H1 (cell line): Measurements from ENCODE around the gene GALP. TPM values are rescaled to one million over a fixed set of nuclear protein-coding genes. Genes with fewer than 3 reads are reported as not detected.

Source experiments
- CTCF ChIA-PET: fragments of 300-600 bp; sonication (Branson Sonifier 250); formaldehyde crosslinking; loops from one replicate; lab custom pipeline; 2021; ENCODE audit not compliant: partially characterized antibody; lab: Charles Lee
- POLR2A ChIA-PET: fragments of 300-600 bp; sonication (Branson Sonifier 250); formaldehyde crosslinking; loops from one replicate; lab custom pipeline; 2021; ENCODE audit warnings: inconsistent platforms; ENCODE audit not compliant: partially characterized antibody; lab: Charles Lee
- DNase-seq, 2 experiments: peaks; one replicate each; pipeline versions ENCODE4 v3.0.0 to v3.0.0-alpha.2; 2010 to 2022; ENCODE audit warnings: low spot score in 2 of 2, low read depth in 1 of 2, mixed read lengths in 1 of 2
- FAIRE-seq: peaks from 2 replicates; lab custom pipeline; 2011; peaks lifted over from hg19 to GRCh38; lab: Jason Lieb, UNC
- H2AFZ ChIP-seq: 2 replicates; pipeline ENCODE4 v1.8.1; 2012; ENCODE audit warnings: low read length, inconsistent platforms
- H2AK5ac ChIP-seq: 2 replicates; pipeline ENCODE4 v1.6.1; 2013; ENCODE audit warnings: low read depth, low read length
- H2BK120ac ChIP-seq: replicated peaks from 2 replicates; pipeline ENCODE3; 2013; ENCODE audit warnings: low read depth, low read length, inconsistent platforms
- H2BK12ac ChIP-seq: 2 replicates; pipeline ENCODE4 v1.6.1; 2013; ENCODE audit warnings: low read depth, low read length
- H2BK15ac ChIP-seq: 2 replicates; pipeline ENCODE4 v1.6.1; 2013; ENCODE audit warnings: low read length
- H2BK20ac ChIP-seq: 2 replicates; pipeline ENCODE4 v1.6.1; 2013; ENCODE audit warnings: low read length
- H2BK5ac ChIP-seq: 2 replicates; pipeline ENCODE4 v1.6.1; 2013; ENCODE audit warnings: low read depth, low read length
- H3K14ac ChIP-seq: 2 replicates; pipeline ENCODE4 v1.6.1; 2013; ENCODE audit warnings: inconsistent platforms; ENCODE audit not compliant: insufficient read length
- H3K18ac ChIP-seq: 2 replicates; pipeline ENCODE4 v1.6.1; 2013; ENCODE audit warnings: low read length; ENCODE audit errors: extremely low read depth
- H3K23ac ChIP-seq: 2 replicates; pipeline ENCODE4 v1.6.1; 2013; ENCODE audit warnings: inconsistent platforms; ENCODE audit not compliant: insufficient read length
- H3K23me2 ChIP-seq: 2 replicates; pipeline ENCODE4 v1.6.1; 2013; ENCODE audit warnings: low read depth, low read length
- H3K27ac ChIP-seq: 2 replicates; pipeline ENCODE4 v1.6.1; 2011; ENCODE audit warnings: low read depth, low read length, inconsistent platforms
- H3K27me3 ChIP-seq, 4 experiments: replicated peaks in 1 of 4; 1 replicate in 1 of 4; 2 replicates in 3 of 4; pipeline versions ENCODE4 v1.6.1 to v1.8.1; 2011 to 2013; ENCODE audit warnings: low read length in 3 of 4, mild to moderate bottlenecking in 3 of 4, inconsistent platforms in 2 of 4, mixed read lengths in 2 of 4, moderate library complexity in 1 of 4; ENCODE audit not compliant: control insufficient read depth in 3 of 4, insufficient read depth in 3 of 4; ENCODE audit errors: extremely low read depth in 1 of 4
- H3K36me3 ChIP-seq, 4 experiments: 2 replicates each; pipeline versions ENCODE4 v1.6.1 to v1.8.1; 2011 to 2013; ENCODE audit warnings: mild to moderate bottlenecking in 4 of 4, low read length in 3 of 4, moderate library complexity in 2 of 4, control low read depth in 1 of 4, inconsistent platforms in 1 of 4; ENCODE audit not compliant: insufficient read depth in 4 of 4, control insufficient read depth in 2 of 4
- H3K4ac ChIP-seq: replicated peaks from 2 replicates; pipeline ENCODE3; 2013; ENCODE audit warnings: low read length, low read depth, mixed read lengths, inconsistent platforms; ENCODE audit not compliant: insufficient read length
- H3K4me1 ChIP-seq, 4 experiments: replicated peaks in 1 of 4; 1 replicate in 1 of 4; 2 replicates in 3 of 4; pipeline versions ENCODE4 v1.6.1 to v1.8.1; 2011 to 2013; ENCODE audit warnings: low read length in 3 of 4, inconsistent platforms in 2 of 4, mixed read lengths in 1 of 4; ENCODE audit not compliant: insufficient read depth in 4 of 4, control insufficient read depth in 3 of 4
- H3K4me2 ChIP-seq, 2 experiments: 2 replicates each; pipeline versions ENCODE4 v1.6.1 to v1.8.1; 2011 to 2013; ENCODE audit warnings: low read depth in 2 of 2, low read length in 2 of 2, control low read depth in 1 of 2, inconsistent platforms in 1 of 2, mild to moderate bottlenecking in 1 of 2; ENCODE audit not compliant: insufficient read depth in 1 of 2
- H3K4me3 ChIP-seq, 4 experiments: fragments of 200-600, 300-600 bp in 1 of 4; sonication (generic), shearing (Covaris generic), sonication (Bioruptor Twin) in 1 of 4; 2 replicates each; pipeline versions ENCODE4 v1.5.1 to v1.8.1; 2011 to 2016; ENCODE audit warnings: low read length in 4 of 4, low read depth in 3 of 4, control low read depth in 2 of 4, inconsistent platforms in 2 of 4, mild to moderate bottlenecking in 2 of 4, mixed read lengths in 1 of 4, moderate library complexity in 1 of 4; ENCODE audit not compliant: insufficient read depth in 2 of 4; ENCODE audit errors: extremely low read depth in 1 of 4
- H3K56ac ChIP-seq: replicated peaks from 2 replicates; pipeline ENCODE3; 2013; ENCODE audit warnings: low read depth, mild to moderate bottlenecking, mixed read lengths, low read length, inconsistent platforms; ENCODE audit not compliant: insufficient read length
- H3K79me1 ChIP-seq: 2 replicates; pipeline ENCODE4 v1.6.1; 2013; ENCODE audit warnings: low read depth, low read length, control low read depth
- H3K79me2 ChIP-seq, 2 experiments: 2 replicates each; pipeline versions ENCODE4 v1.6.1 to v1.8.1; 2012 to 2013; ENCODE audit warnings: low read length in 2 of 2, mild to moderate bottlenecking in 2 of 2, inconsistent platforms in 1 of 2; ENCODE audit not compliant: insufficient read depth in 2 of 2, control insufficient read depth in 1 of 2
- H3K9ac ChIP-seq, 4 experiments: replicated peaks in 1 of 4; 1 replicate in 1 of 4; 2 replicates in 3 of 4; pipeline versions ENCODE4 v1.6.1 to v1.8.1; 2011 to 2013; ENCODE audit warnings: low read depth in 3 of 4, low read length in 3 of 4, control low read depth in 2 of 4, mild to moderate bottlenecking in 2 of 4, moderate library complexity in 2 of 4, inconsistent platforms in 1 of 4; ENCODE audit errors: extremely low read depth in 1 of 4
- H3K9me3 ChIP-seq, 2 experiments: 2 replicates each; pipeline versions ENCODE4 v1.6.1 to v1.8.1; 2012 to 2013; ENCODE audit warnings: mild to moderate bottlenecking in 2 of 2, moderate library complexity in 2 of 2, control low read depth in 1 of 2, inconsistent platforms in 1 of 2, low read depth in 1 of 2, low read length in 1 of 2, mixed read lengths in 1 of 2; ENCODE audit not compliant: insufficient read depth in 2 of 2
- H4K20me1 ChIP-seq, 2 experiments: replicated peaks in 1 of 2; 2 replicates each; pipeline versions ENCODE3 to v1.8.1; 2011 to 2013; ENCODE audit warnings: inconsistent platforms in 2 of 2, low read length in 2 of 2, mild to moderate bottlenecking in 1 of 2; ENCODE audit not compliant: insufficient read depth in 2 of 2, control insufficient read depth in 1 of 2
- H4K5ac ChIP-seq: 2 replicates; pipeline ENCODE4 v1.6.1; 2013; ENCODE audit warnings: low read length, low read depth, mixed read lengths, inconsistent platforms; ENCODE audit not compliant: insufficient read length
- H4K8ac ChIP-seq: 2 replicates; pipeline ENCODE4 v1.8.0; 2013; ENCODE audit warnings: mild to moderate bottlenecking, moderate library complexity, low read length, inconsistent platforms; ENCODE audit not compliant: insufficient read depth; ENCODE audit errors: extremely low read depth
- H4K91ac ChIP-seq: replicated peaks from 2 replicates; pipeline ENCODE3; 2013; ENCODE audit warnings: low read length, mixed read lengths, inconsistent platforms; ENCODE audit not compliant: insufficient read length
- BCL11A ChIP-seq, 2 experiments: IDR thresholded peaks; one replicate each; pipeline ENCODE4 v1.6.1; 2011; ENCODE audit warnings: low read depth in 2 of 2, low read length in 2 of 2, mild to moderate bottlenecking in 2 of 2
- CBX5 ChIP-seq: fragments of 300-800, 300-1000 bp; sonication (generic); IDR thresholded peaks from 2 replicates; pipeline ENCODE4 v1.7.1; 2016; ENCODE audit warnings: antibody characterized with exemption, low read length, low read depth
- CREB1 ChIP-seq: IDR thresholded peaks from 2 replicates; pipeline ENCODE4 v1.6.1; 2012; ENCODE audit warnings: inconsistent platforms
- NRF1 ChIP-seq: IDR thresholded peaks from 2 replicates; pipeline ENCODE4 v1.6.1; 2011; ENCODE audit warnings: mild to moderate bottlenecking, low read depth, low read length, improper control_type of control experiment
- POLR2A ChIP-seq, 2 experiments: IDR thresholded peaks; 1 replicate in 1 of 2; 2 replicates in 1 of 2; pipeline ENCODE4 v1.6.1; 2011; ENCODE audit warnings: low read depth in 2 of 2, low read length in 2 of 2, mild to moderate bottlenecking in 2 of 2; ENCODE audit errors: control extremely low read depth in 1 of 2
- POLR2AphosphoS5 ChIP-seq: IDR thresholded peaks from 2 replicates; pipeline ENCODE4 v1.6.1; 2011; ENCODE audit warnings: low read depth, low read length
- POU5F1 ChIP-seq: IDR thresholded peaks from 2 replicates; pipeline ENCODE4 v1.6.1; 2011; ENCODE audit warnings: low read depth, mild to moderate bottlenecking, low read length, moderate library complexity
- SIX5 ChIP-seq: IDR thresholded peaks from 2 replicates; pipeline ENCODE4 v1.6.1; 2011; ENCODE audit warnings: mild to moderate bottlenecking, low read depth, low read length
- SP1 ChIP-seq: IDR thresholded peaks from 2 replicates; pipeline ENCODE4 v1.6.1; 2011; ENCODE audit warnings: low read depth, low read length
- TAF7 ChIP-seq: optimal IDR thresholded peaks from 2 replicates; pipeline ENCODE3; 2011; ENCODE audit warnings: low read depth, mild to moderate bottlenecking, inconsistent platforms, low read length, moderate library complexity, borderline replicate concordance
- WGBS, 2 experiments: shearing (Covaris generic) in 1 of 2; methylation state at CpG; one replicate each; pipeline versions ENCODE4 v1.1.6 to v1.1.7; 2013 to 2015; ENCODE audit warnings: low lambda C conversion rate in 2 of 2, mixed read lengths in 2 of 2, inconsistent platforms in 1 of 2, low coverage in 1 of 2, missing lambda C conversion rate in 1 of 2; ENCODE audit not compliant: insufficient replicate concordance in 2 of 2, insufficient coverage in 1 of 2, insufficient read length in 1 of 2; ENCODE audit errors: extremely low coverage in 1 of 2, missing lambda C conversion rate in 1 of 2; 5-methylcytosine and 5-hydroxymethylcytosine counted together
- polyA plus RNA-seq, 7 experiments: library from polyadenylated mRNA; depleted of rRNA in 3 of 7; stranded (reverse) in 5 of 7; unstranded in 2 of 7; fragments of >200 nt in 5 of 7; fragments of 200-250 nt in 2 of 7; gene quantifications; 1 replicate in 5 of 7; 2 replicates in 1 of 7; 4 replicates in 1 of 7; pipeline versions ENCODE4 v1.2.1 to v1.2.3, GENCODE V29; 2011 to 2013; ENCODE audit warnings: missing spikeins in 2 of 7, mixed read lengths in 2 of 7
- total RNA-seq: library from RNA; stranded (reverse); fragmentation: NEBNext Ultra II Directional; extraction: Animal tissue kit (Norgen Biotek cat#: 25700); gene quantifications from 2 replicates; pipeline ENCODE4 v1.2.1, GENCODE V29; 2021
- TF ChIP-seq, protein P1 (sequence below): IDR thresholded peaks from 2 replicates; pipeline ENCODE4 v1.6.1; 2012; ENCODE audit warnings: low read length, inconsistent platforms

GALP gene
- total and polyA plus RNA-seq, 2 of the 8 experiments (the other 6 are each of a cell fraction or from before 2014, with no cell fraction given) = 0.14 TPM; not detected in 1

DNA sequence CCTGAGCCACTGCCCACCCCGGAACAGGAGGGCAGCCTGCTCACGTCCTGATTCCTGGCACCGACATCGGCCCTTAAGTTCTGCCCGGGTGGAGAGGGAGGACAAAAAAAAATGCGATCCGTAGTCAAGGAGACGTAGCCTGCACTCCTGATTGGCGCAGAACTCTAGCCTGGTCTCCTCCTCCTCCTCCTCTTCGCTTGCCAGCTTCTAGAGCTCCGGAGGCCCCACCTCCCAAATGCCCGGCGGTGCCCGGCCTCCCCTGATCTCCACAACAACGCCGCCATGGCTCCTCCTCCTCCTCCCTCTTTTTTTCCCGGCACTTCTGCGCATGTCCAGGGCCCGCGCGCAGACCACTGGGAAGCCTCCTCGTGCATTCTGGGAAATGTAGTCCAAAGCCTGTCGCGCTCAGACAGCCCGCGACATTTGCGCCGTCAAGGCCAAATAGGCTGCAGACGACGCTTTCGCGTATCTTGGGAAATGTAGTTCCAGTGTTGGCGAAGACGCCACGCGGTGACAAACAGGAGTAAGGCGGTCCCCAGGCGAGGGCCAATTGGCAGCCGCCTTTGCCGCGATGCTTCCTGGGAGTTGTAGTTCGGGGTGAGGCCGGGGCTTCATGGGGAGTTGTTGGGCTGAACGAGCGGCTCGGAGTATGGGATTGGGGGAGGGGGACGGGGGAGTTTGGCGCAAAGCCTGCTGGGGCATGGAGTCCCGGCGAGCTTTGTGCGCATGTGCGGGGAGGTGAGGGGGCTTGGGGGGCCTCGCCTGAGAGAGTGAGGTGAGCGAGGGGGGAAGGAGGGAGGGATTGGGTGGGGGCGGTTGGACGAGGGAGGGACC is 35.0 kb upstream of the GALP start, which contains the start of gene ZNF444:
TSS of gene ZNF444 (plus strand) at position 705 of the 834 bp plus-strand sequence. CDS start 5,625 bp downstream, outside the sequence.
- Histone ChIP-seq H2AK5ac (no peak within 1 kb of the TSS), H4K20me1 (peaks cover 0 to 10% of the 10 kb centered on the region in 2 experiments), H2BK120ac (no peak within 1 kb of the TSS), H2BK15ac (0 out of 2 replicates have a peak within 1 kb of the TSS, but pooled peaks have one; percentile 18), H3K18ac (peak within 1 kb of the TSS; percentile 100), H3K4me2 (peak within 1 kb of the TSS; percentile 89 to 93), H3K79me2 (peaks cover 0 to 30% of the 10 kb centered on the region in 2 experiments; a peak in 2 of 4 replicates), H4K91ac (peak within 1 kb of the TSS; percentile 88), H3K23me2 (peaks cover 10% of the 10 kb centered on the region), H2AFZ (no peak within 1 kb of the TSS), H3K27me3 (no peaks in the 10 kb centered on the region), H4K8ac (no peak within 1 kb of the TSS; the same call in 1 of the 2 replicates), H3K4me3 (peak within 1 kb of the TSS; percentile 70 to 78 (median 70)), H2BK20ac (no peak within 1 kb of the TSS), H3K4me1 (peaks cover 7 to 12% (median 9%) of the 10 kb centered on the region in 4 experiments; a peak in 6 of 7 replicates), H3K9ac (peak within 1 kb of the TSS in 3 of 4 experiments; percentile 48 to 79 (median 60); a peak in 6 of 7 replicates), H2BK12ac (peak within 1 kb of the TSS; percentile 98), H2BK5ac (peak within 1 kb of the TSS; percentile 95), H3K56ac (peak within 1 kb of the TSS; percentile 49), H3K14ac (no peak within 1 kb of the TSS), H3K23ac (no peak within 1 kb of the TSS), H3K36me3 (no peaks in the 10 kb centered on the region), H3K79me1 (peaks cover 10% of the 10 kb centered on the region), H3K4ac (peak within 1 kb of the TSS; percentile 53), H3K27ac (peak within 1 kb of the TSS; percentile 79), H4K5ac (peak within 1 kb of the TSS; percentile 77), H3K9me3 (no peaks in the 10 kb centered on the region)
- ChIA-PET CTCF (interaction anchor here (0.9 to 6.5 kb wide), 4 partner anchors 13 to 35 kb away, joined by 3 to 47 read pairs (median 4); no protein-coding TSS in a partner anchor), POLR2A (interaction anchor here (0.8 to 5.2 kb wide), 6 partner anchors 9 to 33 kb away, joined by 3 to 21 read pairs (median 4); partner anchors contain the start of gene ZNF787)
- DNase-seq (peak; percentile 98 to 99), FAIRE-seq (peak; percentile 84)
- 3% methylated on average over 42 of the region's 56 CpGs; no CpG with 5 or more reads in 1 of the 2 experiments for WGBS, 2 experiments
- TF ChIP-seq SIX5 = peak; percentile 95
- TF ChIP-seq TAF7 = no peak
- peak; percentile 96 for TF ChIP-seq CREB1
- no peak for TF ChIP-seq BCL11A (IDR thresholded peaks at IDR 0.05; ENCODE audit: low read depth in 2 of 2, low read length in 2 of 2)
- TF ChIP-seq CBX5 = no peak
- TF ChIP-seq POLR2AphosphoS5 = no peak
- peak; percentile 79 for TF ChIP-seq NRF1
- no peak for TF ChIP-seq POU5F1
- TF ChIP-seq SP1 = peak; percentile 23; the same call in 1 of the 2 replicates
- no peak for TF ChIP-seq POLR2A (IDR thresholded peaks at IDR 0.05; ENCODE audit: control extremely low read depth in 1 of 2, low read depth in 2 of 2, low read length in 2 of 2)
- TF ChIP-seq, protein P1, sequence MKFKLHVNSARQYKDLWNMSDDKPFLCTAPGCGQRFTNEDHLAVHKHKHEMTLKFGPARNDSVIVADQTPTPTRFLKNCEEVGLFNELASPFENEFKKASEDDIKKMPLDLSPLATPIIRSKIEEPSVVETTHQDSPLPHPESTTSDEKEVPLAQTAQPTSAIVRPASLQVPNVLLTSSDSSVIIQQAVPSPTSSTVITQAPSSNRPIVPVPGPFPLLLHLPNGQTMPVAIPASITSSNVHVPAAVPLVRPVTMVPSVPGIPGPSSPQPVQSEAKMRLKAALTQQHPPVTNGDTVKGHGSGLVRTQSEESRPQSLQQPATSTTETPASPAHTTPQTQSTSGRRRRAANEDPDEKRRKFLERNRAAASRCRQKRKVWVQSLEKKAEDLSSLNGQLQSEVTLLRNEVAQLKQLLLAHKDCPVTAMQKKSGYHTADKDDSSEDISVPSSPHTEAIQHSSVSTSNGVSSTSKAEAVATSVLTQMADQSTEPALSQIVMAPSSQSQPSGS = no peak
